AG04450 (cell line): ENCODE measurements around the gene ZNF700. TPM values are rescaled to one million over a fixed set of nuclear protein-coding genes. Genes with fewer than 3 reads are reported as not detected.

Source experiments
- CTCF ChIA-PET: fragments of 300-600, 350-600 bp; formaldehyde crosslinking; extraction: SDS; loops from one replicate; lab custom pipeline; 2022; ENCODE audit warnings: antibody characterized with exemption, inconsistent platforms; lab: Charles Lee
- POLR2A ChIA-PET: fragments of 350-600 bp; formaldehyde crosslinking; extraction: SDS; loops from one replicate; lab custom pipeline; 2021; ENCODE audit warnings: antibody characterized with exemption, inconsistent platforms; lab: Yijun Ruan, JAX
- DNase-seq: peaks from one replicate; pipeline ENCODE4 v3.0.0-alpha.2; 2011; ENCODE audit warnings: low read depth, low spot score
- H3K27ac ChIP-seq: one replicate; pipeline ENCODE4 v1.5.1; 2012; ENCODE audit warnings: low read depth, low read length, control low read depth
- H3K27me3 ChIP-seq: one replicate; pipeline ENCODE4 v1.6.0; 2012; ENCODE audit warnings: low read length; ENCODE audit not compliant: control insufficient read depth, insufficient read depth
- H3K4me3 ChIP-seq: 2 replicates; pipeline ENCODE4 v1.5.1; 2011; ENCODE audit warnings: mild to moderate bottlenecking, low read depth, low read length, control low read depth
- H3K9me3 ChIP-seq: 2 replicates; pipeline ENCODE4 v1.5.1; 2012; ENCODE audit warnings: low read length; ENCODE audit not compliant: control insufficient read depth, insufficient read depth
- polyA plus RNA-seq: library from polyadenylated mRNA; depleted of rRNA; stranded (reverse); fragments of >200 nt; gene quantifications from 2 replicates; pipeline ENCODE4 v1.2.3, GENCODE V29; 2011
- TF ChIP-seq, protein P1 (sequence below): IDR thresholded peaks from 2 replicates; pipeline ENCODE4 v1.5.1; 2011; ENCODE audit warnings: low read depth, low read length, control low read depth, inconsistent platforms

ZNF700 gene
- polyA plus RNA-seq, 1 experiment: 8.4 TPM

DNA sequence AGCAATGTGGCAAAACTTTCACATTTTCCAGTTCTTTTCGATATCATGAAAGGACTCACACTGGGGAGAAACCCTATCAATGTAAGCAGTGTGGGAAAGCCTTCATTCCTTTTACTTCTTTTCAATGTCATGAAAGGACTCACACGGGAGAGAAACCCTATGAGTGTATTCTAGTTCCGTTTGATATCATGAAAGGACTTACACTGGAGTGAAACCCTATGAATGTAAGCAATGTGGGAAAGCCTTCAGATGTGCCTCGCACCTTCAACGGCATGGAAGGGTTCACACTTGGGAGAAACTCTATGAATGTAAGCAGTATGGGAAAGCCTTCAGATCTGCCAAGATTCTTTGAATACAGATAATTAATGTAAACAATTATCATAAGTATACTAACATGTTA, 25.4 kb downstream of the ZNF700 start:
- no peak overlapping the region for H3K4me3 ChIP-seq
- H3K27ac ChIP-seq: no peak overlapping the region
- ChIA-PET POLR2A (no interaction called here), CTCF (no interaction called here)
- DNase-seq: no peak
- TF ChIP-seq, protein P1, sequence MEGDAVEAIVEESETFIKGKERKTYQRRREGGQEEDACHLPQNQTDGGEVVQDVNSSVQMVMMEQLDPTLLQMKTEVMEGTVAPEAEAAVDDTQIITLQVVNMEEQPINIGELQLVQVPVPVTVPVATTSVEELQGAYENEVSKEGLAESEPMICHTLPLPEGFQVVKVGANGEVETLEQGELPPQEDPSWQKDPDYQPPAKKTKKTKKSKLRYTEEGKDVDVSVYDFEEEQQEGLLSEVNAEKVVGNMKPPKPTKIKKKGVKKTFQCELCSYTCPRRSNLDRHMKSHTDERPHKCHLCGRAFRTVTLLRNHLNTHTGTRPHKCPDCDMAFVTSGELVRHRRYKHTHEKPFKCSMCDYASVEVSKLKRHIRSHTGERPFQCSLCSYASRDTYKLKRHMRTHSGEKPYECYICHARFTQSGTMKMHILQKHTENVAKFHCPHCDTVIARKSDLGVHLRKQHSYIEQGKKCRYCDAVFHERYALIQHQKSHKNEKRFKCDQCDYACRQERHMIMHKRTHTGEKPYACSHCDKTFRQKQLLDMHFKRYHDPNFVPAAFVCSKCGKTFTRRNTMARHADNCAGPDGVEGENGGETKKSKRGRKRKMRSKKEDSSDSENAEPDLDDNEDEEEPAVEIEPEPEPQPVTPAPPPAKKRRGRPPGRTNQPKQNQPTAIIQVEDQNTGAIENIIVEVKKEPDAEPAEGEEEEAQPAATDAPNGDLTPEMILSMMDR: no peak
- no peaks in the 10 kb centered on the region for H3K27me3 ChIP-seq
- peaks cover 68% of the 10 kb centered on the region for H3K9me3 ChIP-seq

DNA sequence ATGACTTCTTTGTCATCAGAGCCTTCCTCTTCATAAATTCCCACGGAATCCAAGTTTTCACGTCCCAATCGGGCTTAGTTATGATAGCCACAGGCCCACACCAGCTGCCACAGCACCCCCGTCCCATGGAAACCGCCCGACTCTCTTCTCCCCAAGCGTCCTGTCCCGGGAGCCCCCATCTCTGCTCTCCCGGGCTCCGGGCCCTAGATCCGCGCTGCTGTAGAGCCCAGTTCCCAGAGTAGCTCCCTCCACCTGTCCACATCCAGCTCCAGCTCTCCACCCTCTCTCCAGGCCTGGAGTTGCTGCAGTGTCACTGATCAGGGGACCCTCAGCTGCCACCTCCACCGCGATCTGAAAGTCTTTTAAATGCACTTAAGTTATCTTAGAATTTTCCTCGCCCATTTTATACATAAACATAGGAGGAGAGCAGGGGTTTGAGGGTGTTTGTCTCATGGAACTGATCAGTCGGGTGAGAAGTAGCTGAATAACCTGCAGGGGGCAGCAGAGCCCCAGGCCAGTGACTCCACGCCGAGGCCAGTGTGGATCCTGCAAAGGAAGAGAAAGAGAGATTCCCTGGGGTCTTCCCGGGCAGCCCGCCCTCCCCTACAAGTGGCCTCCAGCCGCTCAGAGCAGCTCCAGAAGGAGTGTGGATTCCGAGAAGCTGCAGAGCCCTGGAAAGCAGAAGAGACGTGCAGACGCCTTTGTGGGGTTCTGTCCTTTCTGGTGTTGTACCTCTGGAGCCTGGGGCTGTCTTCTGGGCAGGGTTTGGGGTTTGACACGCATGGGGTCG, 38.9 kb downstream of the ZNF700 start:
- CTCF ChIA-PET: interaction anchor here (0.5 to 3.7 kb wide), 19 partner anchors 9 to 177 kb away, joined by 3 to 32 read pairs (median 4); partner anchors contain the start of genes ZNF20, ZNF491 and ZNF700
- Histone ChIP-seq H3K4me3 (no peak overlapping the region), H3K27me3 (no peaks in the 10 kb centered on the region), H3K9me3 (peaks cover 5% of the 10 kb centered on the region; the same call in 1 of the 2 replicates), H3K27ac (no peak overlapping the region)
- POLR2A ChIA-PET: interaction anchor here (0.6 to 1.0 kb wide), 2 partner anchors 25 to 207 kb away, joined by 3 to 6 read pairs; no protein-coding TSS in a partner anchor
- no peak for DNase-seq
- TF ChIP-seq, protein P1: peak; percentile 74

DNA sequence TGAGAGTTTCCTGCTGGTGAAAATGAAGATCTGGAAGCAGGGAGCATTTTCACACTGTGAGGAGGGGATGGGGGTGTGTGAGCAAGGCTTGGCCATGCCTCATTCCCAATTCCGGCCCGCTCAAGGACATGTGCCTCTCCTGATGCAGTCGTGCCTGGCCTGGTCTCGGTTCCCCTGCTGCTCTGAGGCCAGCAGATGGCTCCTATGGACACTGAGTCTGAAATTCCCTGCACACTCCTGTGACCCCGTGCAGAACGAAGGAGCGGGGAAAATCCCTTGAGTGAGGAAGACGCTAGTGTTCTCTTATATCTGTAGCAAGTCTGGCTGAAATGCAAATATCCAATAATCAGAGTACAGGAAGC, 39.6 kb downstream of the ZNF700 start:
- TF ChIP-seq, protein P1: peak; percentile 21; the same call in 1 of the 2 replicates
- Histone ChIP-seq H3K27ac (peak overlapping the region; percentile 31), H3K4me3 (peak overlapping the region; percentile 84), H3K9me3 (peaks cover 2% of the 10 kb centered on the region; the same call in 1 of the 2 replicates), H3K27me3 (no peaks in the 10 kb centered on the region)
- ChIA-PET POLR2A (interaction anchor here (1.0 kb wide), 2 partner anchors 23 to 24 kb away, joined by 3 to 6 read pairs; no protein-coding TSS in a partner anchor), CTCF (interaction anchor here (0.5 to 3.7 kb wide), 14 partner anchors 10 to 176 kb away, joined by 3 to 32 read pairs (median 6); partner anchors contain the start of genes ZNF20, ZNF491 and ZNF700)
- DNase-seq: no peak

DNA sequence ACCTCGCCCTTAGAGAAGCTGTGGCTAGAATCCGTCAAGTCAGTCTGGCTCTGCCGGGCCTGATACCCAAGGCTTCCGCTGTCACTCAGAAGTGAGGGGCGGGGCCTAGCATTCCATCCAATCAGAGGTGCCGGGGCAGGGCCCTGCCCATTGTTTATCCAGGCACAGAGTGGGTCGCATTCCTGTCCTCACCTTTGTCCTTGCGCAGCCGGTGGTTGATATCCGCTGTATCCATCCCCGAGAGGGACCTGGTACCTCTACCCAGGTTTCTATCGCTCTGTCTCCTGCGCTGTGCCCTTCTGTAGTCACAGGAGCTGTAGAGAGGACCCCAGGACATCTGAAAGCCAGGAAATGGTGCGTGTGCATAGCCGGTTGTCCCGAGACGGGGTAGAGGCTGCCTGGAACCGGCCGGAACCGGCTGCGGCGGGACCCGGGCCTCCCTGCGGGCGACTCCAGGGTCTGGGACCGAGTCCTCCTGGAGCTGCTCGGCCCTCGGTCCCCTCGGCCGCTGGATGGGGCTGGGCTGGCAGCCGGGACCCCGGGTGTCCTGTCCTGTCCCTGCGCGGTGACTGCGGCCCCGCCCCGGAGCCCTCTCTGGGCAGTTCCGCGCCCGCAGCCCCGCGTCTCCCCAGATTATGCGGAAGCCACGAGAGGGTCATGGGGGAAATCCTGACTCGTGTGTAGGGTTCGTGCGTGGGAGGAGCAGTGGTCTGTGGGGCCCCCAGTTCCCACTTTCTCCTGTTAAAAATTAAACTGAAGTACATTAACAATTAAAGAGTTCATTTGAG, 40.1 kb downstream of the ZNF700 start, which contains the start of gene ZNF763:
ZNF763 (plus strand) TSS at position 183 of the 788 bp plus-strand sequence; CDS start at position 352, 169 bp downstream.
- DNase-seq: no peak
- POLR2A ChIA-PET: interaction anchor here (1.0 kb wide), 1 partner anchor 22 kb away, joined by 3 read pairs; no protein-coding TSS in a partner anchor
- H3K9me3 ChIP-seq: peaks cover 2% of the 10 kb centered on the region; the same call in 1 of the 2 replicates
- CTCF ChIA-PET: interaction anchor here (0.5 to 3.7 kb wide), 2 partner anchors 22 to 24 kb away, joined by 3 to 32 read pairs; no protein-coding TSS in a partner anchor
- H3K4me3 ChIP-seq: peak within 1 kb of the TSS; percentile 84
- H3K27ac ChIP-seq: peak within 1 kb of the TSS; percentile 70
- H3K27me3 ChIP-seq: no peaks in the 10 kb centered on the region
- TF ChIP-seq, protein P1: no peak; the same call in 1 of the 2 replicates
